Fibroblast of the aortic adventitia (primary cell): ENCODE measurements around the gene FNIP2. TPM values are rescaled to one million over a fixed set of nuclear protein-coding genes. Genes with fewer than 3 reads are reported as not detected.
A peak's percentile ranks its signal among the peaks of the same experiment; 100 is the strongest.
"Not testable (repeated sequence)": the region's sequence is repeated elsewhere in the genome, so short reads cannot be mapped to it uniquely, and the experiment has no call there.

Experiments used
- DNase-seq: peaks from one replicate; pipeline ENCODE4 v3.0.0-alpha.2; 2010; ENCODE audit warnings: low read depth
- H3K4me3 ChIP-seq: 2 replicates; pipeline ENCODE4 v1.5.1; 2011; ENCODE audit warnings: low read depth, mild to moderate bottlenecking, control low read depth, low read length, moderate library complexity
- total RNA-seq: library from RNA; depleted of rRNA; stranded (reverse); fragments of >200 nt; gene quantifications from 2 replicates; pipeline ENCODE4 v1.2.3, GENCODE V29; 2012; ENCODE audit warnings: low replicate concordance
- TF ChIP-seq, protein P1 (sequence below): IDR thresholded peaks from 2 replicates; pipeline ENCODE4 v1.5.1; 2011; ENCODE audit warnings: mild to moderate bottlenecking, low read length, control low read depth, inconsistent platforms; ENCODE audit not compliant: insufficient read depth

The FNIP2 gene
- total RNA-seq, 1 donor = 34.3 TPM

DNA sequence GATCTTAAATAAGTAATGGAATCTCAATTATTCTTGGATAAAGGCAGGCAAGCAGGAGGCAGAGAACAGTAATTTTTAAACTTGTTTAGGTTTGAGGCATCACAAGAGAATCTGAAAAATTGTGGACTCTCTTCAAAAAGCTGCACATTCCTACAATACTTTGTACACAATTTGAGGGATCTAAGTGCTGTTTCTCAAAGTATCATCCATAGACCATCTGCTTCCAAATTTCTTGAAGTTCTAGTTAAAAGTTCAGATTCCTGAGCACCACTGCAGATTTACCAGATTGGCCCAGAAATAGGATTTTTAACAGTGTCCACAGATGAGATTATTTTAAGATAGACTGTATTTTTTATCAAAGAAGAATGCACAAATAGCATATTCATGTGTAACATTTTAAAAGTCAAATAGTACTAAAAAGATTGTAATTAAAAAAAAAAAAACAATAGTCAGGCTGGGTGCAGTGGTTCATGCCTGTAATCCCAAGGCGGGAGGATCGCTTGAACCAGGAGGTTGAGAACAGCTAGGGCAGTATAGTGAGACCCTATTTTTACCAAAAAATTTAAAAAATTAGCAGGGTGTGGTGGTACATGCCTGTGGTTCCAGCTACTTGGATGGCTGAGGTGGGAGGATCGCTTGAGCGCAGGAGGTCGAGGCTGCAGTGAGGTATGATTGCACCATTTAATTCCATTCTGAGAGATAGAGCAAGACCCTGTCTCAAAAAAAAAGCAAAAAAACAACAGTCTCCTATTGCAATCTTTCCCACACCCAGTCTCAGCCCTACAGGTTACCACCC is 14.2 kb upstream of the FNIP2 start:
- no peak overlapping the region for H3K4me3 ChIP-seq
- DNase-seq = peak; percentile 56
- TF ChIP-seq, protein P1, sequence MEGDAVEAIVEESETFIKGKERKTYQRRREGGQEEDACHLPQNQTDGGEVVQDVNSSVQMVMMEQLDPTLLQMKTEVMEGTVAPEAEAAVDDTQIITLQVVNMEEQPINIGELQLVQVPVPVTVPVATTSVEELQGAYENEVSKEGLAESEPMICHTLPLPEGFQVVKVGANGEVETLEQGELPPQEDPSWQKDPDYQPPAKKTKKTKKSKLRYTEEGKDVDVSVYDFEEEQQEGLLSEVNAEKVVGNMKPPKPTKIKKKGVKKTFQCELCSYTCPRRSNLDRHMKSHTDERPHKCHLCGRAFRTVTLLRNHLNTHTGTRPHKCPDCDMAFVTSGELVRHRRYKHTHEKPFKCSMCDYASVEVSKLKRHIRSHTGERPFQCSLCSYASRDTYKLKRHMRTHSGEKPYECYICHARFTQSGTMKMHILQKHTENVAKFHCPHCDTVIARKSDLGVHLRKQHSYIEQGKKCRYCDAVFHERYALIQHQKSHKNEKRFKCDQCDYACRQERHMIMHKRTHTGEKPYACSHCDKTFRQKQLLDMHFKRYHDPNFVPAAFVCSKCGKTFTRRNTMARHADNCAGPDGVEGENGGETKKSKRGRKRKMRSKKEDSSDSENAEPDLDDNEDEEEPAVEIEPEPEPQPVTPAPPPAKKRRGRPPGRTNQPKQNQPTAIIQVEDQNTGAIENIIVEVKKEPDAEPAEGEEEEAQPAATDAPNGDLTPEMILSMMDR = no peak

DNA sequence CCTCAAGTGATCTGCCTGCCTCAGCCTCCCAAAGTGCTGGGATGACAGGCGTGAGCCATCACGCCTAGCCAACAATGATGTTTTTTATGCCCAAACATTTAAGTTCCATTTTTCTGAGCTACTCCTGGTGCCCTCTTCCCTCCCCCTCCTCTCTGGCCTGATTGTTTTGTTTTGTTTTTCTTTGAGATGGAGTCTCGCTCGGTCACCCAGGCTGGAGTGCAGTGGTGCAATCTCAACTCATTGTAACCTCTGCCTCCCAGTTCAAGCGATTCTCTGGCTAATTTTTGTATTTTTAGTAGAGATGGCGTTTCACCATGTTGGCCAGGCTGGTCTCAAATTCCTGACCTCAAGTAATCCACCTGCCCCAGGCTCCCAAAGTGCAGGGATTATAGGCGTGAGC is 13.0 kb upstream of the FNIP2 start:
- DNase-seq, H3K4me3 ChIP-seq: not testable (repeated sequence)

DNA sequence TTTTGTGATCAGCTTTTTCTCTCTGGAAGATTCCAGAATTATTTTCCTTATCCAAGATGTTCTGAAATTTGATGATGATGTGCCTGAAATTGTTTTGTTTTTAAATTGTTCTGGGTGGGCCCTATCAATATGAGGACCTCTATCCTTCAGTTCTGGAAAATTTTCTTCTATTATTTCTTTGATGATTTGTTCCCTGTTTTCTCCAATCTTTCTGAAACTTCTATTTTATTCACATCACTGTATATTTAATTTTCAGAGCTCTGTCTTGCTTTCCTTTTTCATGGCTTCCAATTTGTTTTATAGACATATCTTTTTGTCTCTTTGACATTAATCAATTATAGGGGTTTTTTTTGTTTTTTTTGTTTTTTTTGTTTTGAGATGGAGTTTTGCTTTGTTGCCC is 12.2 kb upstream of the FNIP2 start:
- no peak for DNase-seq
- H3K4me3 ChIP-seq = no peak overlapping the region
- TF ChIP-seq, protein P1 = no peak

DNA sequence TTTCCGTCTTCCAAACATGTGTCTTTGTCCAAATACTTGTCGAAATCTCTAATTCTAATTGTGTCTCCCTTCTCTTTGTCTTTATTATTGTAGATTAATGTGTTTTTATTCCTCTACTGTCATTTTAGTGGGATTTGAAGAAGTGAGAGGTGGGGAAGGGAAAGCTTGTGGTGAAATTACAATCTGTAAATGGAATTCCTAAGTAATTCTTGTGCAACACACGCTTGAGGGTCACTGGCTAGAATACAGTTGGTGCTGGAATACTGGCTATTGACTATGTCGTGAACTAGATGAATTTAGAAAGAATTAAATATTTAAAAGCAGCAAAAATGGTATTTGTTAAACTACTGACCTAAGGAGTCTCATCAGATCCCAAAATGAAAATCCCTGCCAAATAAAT is 10.7 kb upstream of the FNIP2 start:
- peak; percentile 54 for DNase-seq
- H3K4me3 ChIP-seq = no peak overlapping the region
- TF ChIP-seq, protein P1 = no peak

DNA sequence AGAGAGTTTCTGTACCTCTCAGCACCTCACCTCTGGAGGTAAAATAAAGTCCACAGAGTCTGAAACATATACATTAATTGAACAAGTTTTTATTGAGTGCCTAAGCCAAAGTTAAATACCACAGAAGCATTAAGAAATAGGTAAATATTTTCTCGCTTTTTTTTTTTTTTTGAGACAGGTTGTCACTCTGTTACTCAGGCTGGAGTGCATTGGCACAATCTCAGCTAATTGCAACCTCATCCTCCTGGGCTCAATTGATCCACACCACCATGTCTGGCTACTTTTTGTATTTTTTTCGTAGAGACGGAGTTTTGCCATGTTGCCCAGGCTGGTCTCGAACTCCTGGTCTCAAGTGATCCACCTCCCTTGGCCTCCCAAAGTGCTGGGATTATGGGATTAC is 10.1 kb upstream of the FNIP2 start:
- TF ChIP-seq, protein P1 = no peak
- no peak overlapping the region for H3K4me3 ChIP-seq
- DNase-seq = no peak

DNA sequence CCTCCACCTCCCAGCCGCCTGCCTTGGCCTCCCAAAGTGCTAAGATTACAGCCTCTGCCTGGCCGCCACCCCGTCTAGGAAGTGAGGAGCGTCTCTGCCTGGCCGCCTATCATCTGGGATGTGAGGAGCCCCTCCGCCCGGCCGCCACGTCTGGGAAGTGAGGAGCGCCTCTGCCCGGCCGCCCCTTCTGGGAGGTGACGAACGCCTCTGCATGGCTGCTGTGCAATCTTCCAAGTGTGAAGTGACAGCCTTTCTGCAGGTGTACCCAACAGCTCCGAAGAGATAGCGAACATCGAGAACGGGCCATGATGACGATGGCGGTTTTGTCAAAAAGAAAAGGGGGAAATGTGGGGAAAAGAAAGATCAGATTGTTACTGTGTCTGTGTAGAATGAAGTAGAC is 9.3 kb upstream of the FNIP2 start:
- not testable (repeated sequence) for H3K4me3 ChIP-seq, DNase-seq

DNA sequence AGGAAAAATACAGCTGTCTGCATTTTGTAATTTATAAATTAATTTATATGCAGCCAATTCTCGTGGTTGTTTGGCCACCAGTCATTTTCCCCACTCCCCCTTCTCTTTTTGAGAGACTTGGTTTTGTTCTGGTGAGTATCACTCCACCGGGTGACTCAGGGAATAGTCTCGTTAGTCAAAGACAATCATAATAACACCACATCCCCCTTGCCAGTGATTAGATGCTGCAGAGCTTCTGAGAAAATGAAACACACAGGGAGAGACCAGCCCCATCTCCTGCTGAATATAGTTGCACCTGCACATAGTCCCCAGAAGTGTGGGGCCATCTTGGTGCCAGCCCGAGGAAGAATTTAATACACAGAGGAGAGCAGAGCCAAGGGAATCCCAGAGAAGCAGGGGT is 8.0 kb upstream of the FNIP2 start:
- H3K4me3 ChIP-seq = no peak overlapping the region
- TF ChIP-seq, protein P1 = no peak
- DNase-seq = peak; percentile 32

GRCh38 chr4:158762553-158762952 is 6.3 kb upstream of the FNIP2 start:
- no peak for DNase-seq
- H3K4me3 ChIP-seq = no peak overlapping the region
- TF ChIP-seq, protein P1 = no peak
